ENCODE results near the gene KRTAP10-1. TPM values are rescaled to one million over a fixed set of nuclear protein-coding genes. Genes with fewer than 3 reads are reported as not detected.

Gene KRTAP10-1
- total and polyA plus RNA-seq, 4 donors: not detected

- TF ChIP-seq REST (IDR thresholded peaks at IDR 0.05) (no peak), HNF4G (IDR thresholded peaks at IDR 0.05) (no peak), GABPA (IDR thresholded peaks at IDR 0.05 in 1 of 2, conservative IDR thresholded peaks at IDR 0.05 in 1 of 2) (no peak), RAD21 (IDR thresholded peaks at IDR 0.05) (no peak)
Measured at GRCh38 chr21:44533121-44533890, 6.7 kb downstream of the KRTAP10-1 start (continued).

GRCh38 chr21:44532712-44533111, 7.3 kb downstream of the KRTAP10-1 start:
- TF ChIP-seq CTCF (IDR thresholded peaks at IDR 0.05; ENCODE audit: low read depth, low read length, missing input control) (no peak), YY1 (IDR thresholded peaks at IDR 0.05) (no peak), RXRA (IDR thresholded peaks at IDR 0.05) (no peak), FOXA1 (IDR thresholded peaks at IDR 0.05) (no peak), TAF1 (conservative IDR thresholded peaks at IDR 0.05) (no peak), HNF4A (conservative IDR thresholded peaks at IDR 0.05) (no peak), HNF4G (IDR thresholded peaks at IDR 0.05) (no peak), REST (IDR thresholded peaks at IDR 0.05) (no peak), GABPA (IDR thresholded peaks at IDR 0.05 in 1 of 2, conservative IDR thresholded peaks at IDR 0.05 in 1 of 2) (no peak), JUND (IDR thresholded peaks at IDR 0.05) (no peak), EGR1 (IDR thresholded peaks at IDR 0.05; ENCODE audit: low read depth in 2 of 2) (no peak), FOXA2 (IDR thresholded peaks at IDR 0.05) (no peak), ATF3 (IDR thresholded peaks at IDR 0.05) (no peak), ZBTB33 (IDR thresholded peaks at IDR 0.05) (no peak), MAX (IDR thresholded peaks at IDR 0.05) (no peak), RAD21 (IDR thresholded peaks at IDR 0.05) (no peak)
- Histone ChIP-seq H3K27ac (ENCODE audit: low read depth in 1 of 2, low read length in 2 of 2) (no peak overlapping the region), H3K9me3 (ENCODE audit: control insufficient read depth in 4 of 4, low read length in 3 of 4) (no peaks in the 10 kb centered on the region), H3K27me3 (ENCODE audit: control insufficient read depth in 4 of 4, insufficient read depth in 4 of 4, low read length in 3 of 4) (no peaks in the 10 kb centered on the region), H3K4me1 (ENCODE audit: control insufficient read depth in 4 of 4, insufficient read depth in 4 of 4, low read length in 3 of 4) (no peaks in the 10 kb centered on the region), H3K4me3 (ENCODE audit: low read depth in 1 of 3, low read length in 3 of 3) (no peak overlapping the region), H3K36me3 (ENCODE audit: control insufficient read depth in 4 of 4, insufficient read depth in 3 of 4, low read depth in 1 of 4, low read length in 3 of 4) (no peaks in the 10 kb centered on the region), H3K9ac (ENCODE audit: low read depth in 1 of 2, low read length in 2 of 2) (no peak overlapping the region)
- 92% methylated on average over 16 of the region's 16 CpGs for WGBS
- no peak for DNase-seq (ENCODE audit: low spot score)

All from liver (tissue), 9 donors.